B cell (primary cell): Measurements from ENCODE around the gene C12orf57. TPM values are rescaled to one million over a fixed set of nuclear protein-coding genes. Genes with fewer than 3 reads are reported as not detected.

Source experiments
- ATAC-seq: fragments of 200-7000 bp; cut with Tn5 transposase; one replicate; pipeline ENCODE4 v1.10.0; 2021; ENCODE audit warnings: low read depth, mild to moderate bottlenecking, moderate number of reproducible peaks, moderate library complexity
- CTCF ChIA-PET: fragments of 350-600 bp; sonication (Branson Sonifier 250); formaldehyde crosslinking; loops from one replicate; lab custom pipeline; 2021; ENCODE audit warnings: antibody characterized with exemption, inconsistent platforms; lab: Charles Lee
- POLR2A ChIA-PET: fragments of 350-600 bp; sonication (Branson Sonifier 250); formaldehyde crosslinking; loops from one replicate; lab custom pipeline; 2021; ENCODE audit warnings: antibody characterized with exemption; lab: Charles Lee
- DNase-seq: peaks from one replicate; pipeline ENCODE4 v3.0.0; 2013
- H2AFZ ChIP-seq: 2 replicates; pipeline ENCODE4 v1.6.1; 2012; ENCODE audit warnings: mild to moderate bottlenecking, low read depth, low read length; ENCODE audit not compliant: insufficient read depth, poor library complexity, severe bottlenecking
- H3K27ac ChIP-seq, 2 donors: 1 replicate in 1 of 2; 2 replicates in 1 of 2; pipeline ENCODE4 v1.5.1; 2012 to 2013; ENCODE audit warnings: low read length in 2 of 2, mild to moderate bottlenecking in 2 of 2, moderate library complexity in 1 of 2
- H3K27me3 ChIP-seq, 4 experiments: fragments of 200-600 bp in 1 of 4; sonication (generic) in 1 of 4; replicated peaks in 1 of 4; 1 replicate in 2 of 4; 2 replicates in 2 of 4; pipeline versions ENCODE4 v1.6.1 to v1.7.0; 2013 to 2016; ENCODE audit warnings: low read length in 3 of 4, mild to moderate bottlenecking in 2 of 4, mixed read lengths in 1 of 4, moderate library complexity in 1 of 4; ENCODE audit not compliant: insufficient read depth in 4 of 4, control insufficient read depth in 3 of 4; ENCODE audit errors: control extremely low read depth in 1 of 4
- H3K36me3 ChIP-seq, 2 experiments: replicated peaks in 1 of 2; 1 replicate in 1 of 2; 2 replicates in 1 of 2; pipeline versions ENCODE4 v1.6.1 to v1.7.1; 2013; ENCODE audit warnings: low read length in 1 of 2; ENCODE audit not compliant: insufficient read depth in 2 of 2, control insufficient read depth in 1 of 2; ENCODE audit errors: control extremely low read depth in 1 of 2, extremely low read depth in 1 of 2
- H3K4me1 ChIP-seq, 2 donors: fragments of 200-600 bp in 1 of 2; sonication (generic) in 1 of 2; 1 replicate in 1 of 2; 2 replicates in 1 of 2; pipeline versions ENCODE4 v1.5.1 to v1.6.1; 2013 to 2017; ENCODE audit warnings: low read length in 2 of 2; ENCODE audit not compliant: control insufficient read depth in 2 of 2, insufficient read depth in 2 of 2
- H3K4me2 ChIP-seq: replicated peaks from 2 replicates; pipeline ENCODE3; 2012; ENCODE audit warnings: mild to moderate bottlenecking, low read depth, low read length; ENCODE audit not compliant: poor library complexity, severe bottlenecking
- H3K4me3 ChIP-seq, 5 experiments: fragments of 200-600 bp in 1 of 5; sonication (generic) in 1 of 5; 1 replicate in 3 of 5; 2 replicates in 2 of 5; pipeline versions ENCODE4 v1.5.1 to v1.7.0; 2011 to 2016; ENCODE audit warnings: low read length in 4 of 5, mild to moderate bottlenecking in 4 of 5, low read depth in 2 of 5, control low read depth in 1 of 5, moderate library complexity in 1 of 5; ENCODE audit not compliant: insufficient read depth in 1 of 5; ENCODE audit errors: control extremely low read depth in 1 of 5, extremely low read depth in 1 of 5
- H3K79me2 ChIP-seq: fragments of 200-600 bp; sonication (generic); one replicate; pipeline ENCODE4 v1.6.0; 2016; ENCODE audit warnings: low read length; ENCODE audit not compliant: control insufficient read depth, insufficient read depth
- H3K9ac ChIP-seq: fragments of 200-600 bp; sonication (generic); 2 replicates; pipeline ENCODE4 v1.6.1; 2017; ENCODE audit warnings: mild to moderate bottlenecking, low read length, moderate library complexity
- H3K9me3 ChIP-seq, 3 donors: one replicate each; pipeline versions ENCODE4 v1.6.1 to v1.7.1; 2013; ENCODE audit warnings: low read length in 2 of 3; ENCODE audit not compliant: control insufficient read depth in 2 of 3, insufficient read depth in 1 of 3; ENCODE audit errors: control extremely low read depth in 1 of 3
- H4K20me1 ChIP-seq: 2 replicates; pipeline ENCODE4 v1.6.0; 2012; ENCODE audit warnings: mild to moderate bottlenecking, low read length; ENCODE audit not compliant: insufficient read depth, control insufficient read depth, poor library complexity, severe bottlenecking
- H3K27ac Mint-ChIP-seq: one replicate; pipeline ENCODE4 v1.8.0; 2021; ENCODE audit warnings: mixed read lengths
- H3K27me3 Mint-ChIP-seq: one replicate; pipeline ENCODE4 v1.8.0; 2021; ENCODE audit warnings: mixed read lengths
- H3K4me1 Mint-ChIP-seq: one replicate; pipeline ENCODE4 v1.8.0; 2021; ENCODE audit warnings: mixed read lengths
- H3K4me3 Mint-ChIP-seq: one replicate; pipeline ENCODE4 v1.8.0; 2021; ENCODE audit warnings: mixed read lengths
- H3K9me3 Mint-ChIP-seq: one replicate; pipeline ENCODE4 v1.8.0; 2022; ENCODE audit warnings: mixed read lengths; ENCODE audit not compliant: insufficient read depth
- CTCF ChIP-seq: fragments of 200-600 bp; IDR thresholded peaks from one replicate; pipeline ENCODE4 v1.8.0; 2022; ENCODE audit warnings: antibody characterized with exemption, mild to moderate bottlenecking
- EZH2 ChIP-seq: IDR thresholded peaks from 2 replicates; pipeline ENCODE4 v1.6.1; 2012; ENCODE audit warnings: borderline replicate concordance, low read depth, mild to moderate bottlenecking, moderate library complexity, low read length; ENCODE audit not compliant: insufficient read depth, poor library complexity, severe bottlenecking
- WGBS: methylation state at CpG from one replicate; pipeline ENCODE4 v1.1.5; 2013; ENCODE audit warnings: missing lambda C conversion rate; ENCODE audit not compliant: insufficient coverage; 5-methylcytosine and 5-hydroxymethylcytosine counted together
- intact Hi-C: fragments of 100-400 bp; cut with micrococcal nuclease; formaldehyde crosslinking; loops from one replicate; pipeline ENCODE4 v1.10.0; 2022
- polyA plus RNA-seq: library from polyadenylated mRNA; depleted of rRNA; stranded (reverse); fragments of >200 nt; gene quantifications from 2 replicates; pipeline ENCODE4 v1.2.3, GENCODE V29; 2012
- small RNA-seq: library from RNA; depleted of rRNA; stranded (forward); fragments of <200 nt; gene quantifications from one replicate; pipeline ENCODE3, GENCODE V24; 2012; ENCODE audit warnings: low replicate concordance, low read depth; ENCODE audit not compliant: insufficient read length
- total RNA-seq, 2 donors: library from RNA; stranded (reverse); fragments of 120-200 nt in 1 of 2; gene quantifications; 1 replicate in 1 of 2; 2 replicates in 1 of 2; pipeline versions ENCODE4 v1.2.3 to v1.2.4, GENCODE V29; 2013 to 2022

C12orf57 gene
- total and polyA plus RNA-seq, 2 donors (not counting 1 experiment from before 2014, with no cell fraction given): 90.9 to 460 TPM

GRCh38 chr12:6987956-6988553 lies 44.2 kb downstream of the C12orf57 start:
- H3K27me3 Mint-ChIP-seq: no peaks in the 10 kb centered on the region
- no peak overlapping the region for H3K4me3 Mint-ChIP-seq
- H3K36me3 ChIP-seq: peaks cover 4 to 25% of the 10 kb centered on the region in 2 experiments
- no peak for TF ChIP-seq EZH2
- TF ChIP-seq CTCF: no peak
- H3K27ac Mint-ChIP-seq: no peak overlapping the region
- DNase-seq (no peak), ATAC-seq (no peak)
- no peak overlapping the region for H3K9ac ChIP-seq
- no peaks in the 10 kb centered on the region for H3K9me3 ChIP-seq
- H3K27me3 ChIP-seq: no peaks in the 10 kb centered on the region
- H3K4me1 ChIP-seq: no peaks in the 10 kb centered on the region
- no peak overlapping the region for H3K4me2 ChIP-seq
- no peaks in the 10 kb centered on the region for H3K4me1 Mint-ChIP-seq
- no peaks in the 10 kb centered on the region for H3K9me3 Mint-ChIP-seq
- no peaks in the 10 kb centered on the region for H4K20me1 ChIP-seq
- no peak overlapping the region for H2AFZ ChIP-seq
- POLR2A ChIA-PET: no interaction called here
- H3K4me3 ChIP-seq: no peak overlapping the region
- no peak overlapping the region for H3K27ac ChIP-seq
- WGBS: 97% methylated on average over 10 of the region's 11 CpGs
- peaks cover 10% of the 10 kb centered on the region for H3K79me2 ChIP-seq
- intact Hi-C loops: no loop called here
- CTCF ChIA-PET: no interaction called here

Small RNAs within 50 kb of the gene (small RNA-seq; reads per million reads assigned to genes)
- 6.1 reads per million, percentile 74 among the genes with 10 or more reads in this experiment for gene MIR141
- gene MIR200C: 26.8 reads per million, percentile 91 among the genes with 10 or more reads in this experiment
- not detected for gene RNU7-1
- 4.0 reads per million, percentile 60 among the genes with 10 or more reads in this experiment for gene SCARNA12

Other genes starting within 250 kb of the C12orf57 start
- 0.51 and 0.54 TPM in 2 replicates for gene PIANP, start 243.2 kb upstream of the C12orf57 start, total RNA-seq
- 0.23 and 0.24 TPM in 2 replicates for gene PIANP, start 243.2 kb upstream of the C12orf57 start, polyA plus RNA-seq
- gene COPS7A, start 220.0 kb upstream of the C12orf57 start, total RNA-seq: 28.3 and 29.4 TPM in 2 replicates
- gene COPS7A, start 220.0 kb upstream of the C12orf57 start, polyA plus RNA-seq: 42.3 and 46.0 TPM in 2 replicates
- 97.2 and 106 TPM in 2 replicates for gene MLF2, start 190.9 kb upstream of the C12orf57 start, total RNA-seq
- gene MLF2, start 190.9 kb upstream of the C12orf57 start, polyA plus RNA-seq: 190 and 205 TPM in 2 replicates
- 2.1 and 3.4 TPM in 2 replicates for gene PTMS, start 177.7 kb upstream of the C12orf57 start, total RNA-seq
- 1.0 and 2.2 TPM in 2 replicates for gene PTMS, start 177.7 kb upstream of the C12orf57 start, polyA plus RNA-seq
- gene LAG3, start 171.5 kb upstream of the C12orf57 start, total RNA-seq: not detected in 2 replicates
- gene LAG3, start 171.5 kb upstream of the C12orf57 start, polyA plus RNA-seq: not detected in 2 replicates
- 0.49 TPM in 2 replicates for gene CD4, start 154.5 kb upstream of the C12orf57 start, total RNA-seq
- 2.1 and 2.2 TPM in 2 replicates for gene CD4, start 154.5 kb upstream of the C12orf57 start, polyA plus RNA-seq
- not detected in 2 replicates for gene GPR162, start 122.2 kb upstream of the C12orf57 start, total RNA-seq
- 0.50 and 0.54 TPM in 2 replicates for gene GPR162, start 122.2 kb upstream of the C12orf57 start, polyA plus RNA-seq
- 0.22 TPM in 1 of 2 replicates, not detected in the other for gene P3H3, start 115.6 kb upstream of the C12orf57 start, total RNA-seq
- gene P3H3, start 115.6 kb upstream of the C12orf57 start, polyA plus RNA-seq: 0.09 and 0.85 TPM in 2 replicates
- gene GNB3, start 103.1 kb upstream of the C12orf57 start, total RNA-seq: 0.27 and 0.49 TPM in 2 replicates
- gene GNB3, start 103.1 kb upstream of the C12orf57 start, polyA plus RNA-seq: 0.27 and 0.71 TPM in 2 replicates
- 1.6 and 1.8 TPM in 2 replicates for gene CDCA3, start 92.7 kb upstream of the C12orf57 start, total RNA-seq
- 2.0 and 2.3 TPM in 2 replicates for gene CDCA3, start 92.7 kb upstream of the C12orf57 start, polyA plus RNA-seq
- gene USP5, start 91.9 kb upstream of the C12orf57 start, total RNA-seq: 56.8 and 59.7 TPM in 2 replicates
- 35.1 and 35.5 TPM in 2 replicates for gene USP5, start 91.9 kb upstream of the C12orf57 start, polyA plus RNA-seq
- gene TPI1, start 76.5 kb upstream of the C12orf57 start, total RNA-seq: 178 and 181 TPM in 2 replicates
- 107 and 187 TPM in 2 replicates for gene TPI1, start 76.5 kb upstream of the C12orf57 start, polyA plus RNA-seq
- gene SPSB2, start 70.7 kb upstream of the C12orf57 start, total RNA-seq: 13.5 and 16.0 TPM in 2 replicates
- gene SPSB2, start 70.7 kb upstream of the C12orf57 start, polyA plus RNA-seq: 6.4 and 9.4 TPM in 2 replicates
- 14.4 and 15.5 TPM in 2 replicates for gene LRRC23, start 39.2 kb upstream of the C12orf57 start, total RNA-seq
- gene LRRC23, start 39.2 kb upstream of the C12orf57 start, polyA plus RNA-seq: 5.3 and 7.0 TPM in 2 replicates
- 55.3 and 59.7 TPM in 2 replicates for gene ENO2, start 29.4 kb upstream of the C12orf57 start, total RNA-seq
- 32.9 and 42.5 TPM in 2 replicates for gene ENO2, start 29.4 kb upstream of the C12orf57 start, polyA plus RNA-seq
- 49.5 and 50.8 TPM in 2 replicates for gene ATN1, start 16.1 kb upstream of the C12orf57 start, total RNA-seq
- 21.0 and 22.2 TPM in 2 replicates for gene ATN1, start 16.1 kb upstream of the C12orf57 start, polyA plus RNA-seq
- gene RNU7-1, start 206 bp upstream of the C12orf57 start, total RNA-seq: not detected in 2 replicates
- not detected in 2 replicates for gene RNU7-1, start 206 bp upstream of the C12orf57 start, polyA plus RNA-seq
- 311 and 312 TPM in 2 replicates for gene PTPN6, start 7.3 kb downstream of the C12orf57 start, total RNA-seq
- gene PTPN6, start 7.3 kb downstream of the C12orf57 start, polyA plus RNA-seq: 674 and 874 TPM in 2 replicates
- 158 and 171 TPM in 2 replicates for gene PHB2, start 26.6 kb downstream of the C12orf57 start, total RNA-seq
- gene PHB2, start 26.6 kb downstream of the C12orf57 start, polyA plus RNA-seq: 199 and 269 TPM in 2 replicates
- gene EMG1, start 26.9 kb downstream of the C12orf57 start, total RNA-seq: 65.1 and 67.0 TPM in 2 replicates
- 16.5 and 25.5 TPM in 2 replicates for gene EMG1, start 26.9 kb downstream of the C12orf57 start, polyA plus RNA-seq
- gene LPCAT3, start 74.5 kb downstream of the C12orf57 start, total RNA-seq: 26.2 and 26.3 TPM in 2 replicates
- 14.7 and 17.6 TPM in 2 replicates for gene LPCAT3, start 74.5 kb downstream of the C12orf57 start, polyA plus RNA-seq
- 0.64 and 0.78 TPM in 2 replicates for gene C1S, start 116.7 kb downstream of the C12orf57 start, total RNA-seq
- 0.21 and 2.3 TPM in 2 replicates for gene C1S, start 116.7 kb downstream of the C12orf57 start, polyA plus RNA-seq
- 1.2 and 2.0 TPM in 2 replicates for gene C1R, start 148.4 kb downstream of the C12orf57 start, total RNA-seq
- gene C1R, start 148.4 kb downstream of the C12orf57 start, polyA plus RNA-seq: 1.5 and 3.1 TPM in 2 replicates
- gene C1RL, start 165.2 kb downstream of the C12orf57 start, total RNA-seq: 24.9 and 28.9 TPM in 2 replicates
- 13.5 and 14.3 TPM in 2 replicates for gene C1RL, start 165.2 kb downstream of the C12orf57 start, polyA plus RNA-seq
- 0.63 and 1.1 TPM in 2 replicates for gene RBP5, start 184.9 kb downstream of the C12orf57 start, total RNA-seq
- 0.74 TPM in 1 of 2 replicates, not detected in the other for gene RBP5, start 184.9 kb downstream of the C12orf57 start, polyA plus RNA-seq
- gene CLSTN3, start 186.3 kb downstream of the C12orf57 start, total RNA-seq: 36.5 and 41.2 TPM in 2 replicates
- 23.1 and 31.7 TPM in 2 replicates for gene CLSTN3, start 186.3 kb downstream of the C12orf57 start, polyA plus RNA-seq
- 32.5 and 35.0 TPM in 2 replicates for gene PEX5, start 245.7 kb downstream of the C12orf57 start, total RNA-seq
- 11.4 and 14.7 TPM in 2 replicates for gene PEX5, start 245.7 kb downstream of the C12orf57 start, polyA plus RNA-seq